Right lobe of liver (tissue), 6 donors: ENCODE measurements around the gene ITGA5. TPM values are rescaled to one million over a fixed set of nuclear protein-coding genes. Genes with fewer than 3 reads are reported as not detected.
A peak's percentile ranks its signal among the peaks of the same experiment; 100 is the strongest.

ENCODE experiments used
- ATAC-seq, 4 donors: fragments of 200-7000 bp; cut with Tn5 transposase; one replicate each; pipeline ENCODE4 v1.9.1; 2020; ENCODE audit warnings: mild to moderate bottlenecking in 4 of 4, moderate library complexity in 4 of 4
- DNase-seq, 3 donors: peaks; one replicate each; pipeline ENCODE4 v3.0.0-alpha.2; 2020
- H3K27ac ChIP-seq, 3 donors: fragments of 200-600 bp; one replicate each; pipeline ENCODE4 v1.8.0; 2022
- H3K27me3 ChIP-seq, 2 donors: fragments of 200-600 bp; one replicate each; pipeline ENCODE4 v1.8.0; 2022
- H3K36me3 ChIP-seq, 4 donors: fragments of 200-600 bp; sonication (generic) in 1 of 4; one replicate each; pipeline versions ENCODE4 v1.5.1 to v1.8.0; 2017 to 2022; ENCODE audit warnings: control low read depth in 1 of 4
- H3K4me1 ChIP-seq, 4 donors: fragments of 200-600 bp; sonication (generic) in 1 of 4; one replicate each; pipeline versions ENCODE4 v1.5.1 to v1.8.0; 2017 to 2022; ENCODE audit warnings: control low read depth in 1 of 4
- H3K4me3 ChIP-seq, 3 donors: fragments of 200-600 bp; one replicate each; pipeline ENCODE4 v1.8.0; 2022
- H3K9me3 ChIP-seq, 4 donors: fragments of 200-600 bp; sonication (generic) in 1 of 4; one replicate each; pipeline versions ENCODE4 v1.5.1 to v1.8.0; 2017 to 2022; ENCODE audit warnings: control low read depth in 1 of 4
- CTCF ChIP-seq, 4 donors: fragments of 200-600 bp in 3 of 4; fragments of 450-650 bp in 1 of 4; IDR thresholded peaks; one replicate each; pipeline versions ENCODE4 v1.5.1 to v1.8.0; 2016 to 2022; ENCODE audit warnings: antibody characterized with exemption in 4 of 4, mild to moderate bottlenecking in 2 of 4
- POLR2A ChIP-seq: fragments of 450-650 bp; IDR thresholded peaks from one replicate; pipeline ENCODE4 v1.6.1; 2017; ENCODE audit warnings: antibody characterized with exemption, mild to moderate bottlenecking
- WGBS: methylation state at CpG from one replicate; pipeline ENCODE4 v1.1.6; 2018; ENCODE audit warnings: low coverage, low lambda C conversion rate; ENCODE audit not compliant: insufficient coverage; ENCODE audit errors: missing lambda C conversion rate; 5-methylcytosine and 5-hydroxymethylcytosine counted together
- intact Hi-C, 2 donors: fragments of 100-400 bp; cut with DNase I; formaldehyde crosslinking; loops; one replicate each; pipeline versions ENCODE4 v1.11.2 to v1.14.1; 2022
- total RNA-seq, 6 experiments: library from RNA; depleted of rRNA in 2 of 6; stranded (reverse); fragments of >200 nt in 2 of 6; fragmentation: NEBNext Ultra II Directional in 3 of 6; extraction: Animal tissue kit (Norgen Biotek cat#: 25700) in 3 of 6; gene quantifications; one replicate each; pipeline versions ENCODE4 v1.1.0 to v1.2.4, GENCODE V29; 2016 to 2023
- donor health status: DM: no; HTN: yes; CAD: no.
- donor health status: DM: no; HTN: no; CAD: no.
- donor health status: DM: no; HTN: no; CAD: no.
- donor health status: DM: no; HTN: yes; CAD: no.
- donor health status: DM: no; HTN: yes; CAD: no.

ITGA5 gene
- total RNA-seq, 6 experiments from 2014 or later, result 31.2 to 75.6 (median 35.5) TPM

GRCh38 chr12:54360717-54361456, 58.2 kb downstream of the ITGA5 start:
- Histone ChIP-seq H3K36me3 (no peaks in the 10 kb centered on the region), H3K9me3 (no peaks in the 10 kb centered on the region), H3K4me3 (no peak overlapping the region), H3K27ac (no peak overlapping the region), H3K27me3 (no peaks in the 10 kb centered on the region), H3K4me1 (peaks cover 0 to 7% (median 0%) of the 10 kb centered on the region in 4 donors)
- TF ChIP-seq POLR2A (no peak), CTCF (IDR thresholded peaks at IDR 0.05) (peak; percentile 79 to 86 (median 82))
- intact Hi-C loops, result loop anchor here (5.0 to 10.0 kb wide), 4 partner anchors 66 to 136 kb away; no protein-coding TSS in a partner anchor
- DNase-seq (peak; percentile 79 to 86 (median 81)), ATAC-seq (peak; percentile 42 to 57 (median 50))
- WGBS, result 60% methylated on average over 16 of the region's 16 CpGs

- no peaks in the 10 kb centered on the region for H3K27me3 ChIP-seq
- TF ChIP-seq POLR2A, result no peak
- no peak for TF ChIP-seq CTCF (IDR thresholded peaks at IDR 0.05)
- H3K27ac ChIP-seq, result peak overlapping the region; percentile 82 to 87 (median 85)
- H3K4me1 ChIP-seq, result peaks cover 0 to 7% (median 0%) of the 10 kb centered on the region in 4 donors
- no peaks in the 10 kb centered on the region for H3K36me3 ChIP-seq
- DNase-seq (no peak), ATAC-seq (no peak)
- H3K4me3 ChIP-seq, result peak overlapping the region; percentile 36 to 64 (median 59)
- WGBS, result 34% methylated on average over 7 of the region's 9 CpGs
- H3K9me3 ChIP-seq, result no peaks in the 10 kb centered on the region
- intact Hi-C loops, result loop anchor here (5.0 to 10.0 kb wide), 4 partner anchors 65 to 135 kb away; no protein-coding TSS in a partner anchor
These were observed 59.2 kb downstream of the ITGA5 start for GRCh38 chr12:54359762-54360351.

- Histone ChIP-seq H3K36me3 (no peaks in the 10 kb centered on the region), H3K27me3 (no peaks in the 10 kb centered on the region), H3K4me3 (peak overlapping the region; percentile 59 to 64 (median 61)), H3K4me1 (peaks cover 0 to 10% (median 0%) of the 10 kb centered on the region in 4 donors), H3K9me3 (no peaks in the 10 kb centered on the region), H3K27ac (peak overlapping the region; percentile 82 to 87 (median 85))
- TF ChIP-seq CTCF (IDR thresholded peaks at IDR 0.05) (no peak), POLR2A (peak; percentile 38)
- 1% methylated on average over 38 of the region's 40 CpGs for WGBS
- intact Hi-C loops, result no loop called here
- DNase-seq, result peak; percentile 93 to 97 (median 96)
- peak; percentile 87 to 95 (median 93) for ATAC-seq
These were observed 59.9 kb downstream of the ITGA5 start for GRCh38 chr12:54358945-54359761.

GRCh38 chr12:54358191-54358944, 60.7 kb downstream of the ITGA5 start:
- Histone ChIP-seq H3K4me3 (peak overlapping the region; percentile 59 to 64 (median 61)), H3K9me3 (no peaks in the 10 kb centered on the region), H3K4me1 (peaks cover 0 to 16% (median 0%) of the 10 kb centered on the region in 4 donors), H3K27me3 (no peaks in the 10 kb centered on the region), H3K36me3 (no peaks in the 10 kb centered on the region), H3K27ac (peak overlapping the region; percentile 35 to 87 (median 64))
- intact Hi-C loops, result no loop called here
- no peak for ATAC-seq
- WGBS, result 10% methylated on average over 15 of the region's 15 CpGs
- TF ChIP-seq POLR2A (no peak), CTCF (IDR thresholded peaks at IDR 0.05) (no peak)
- DNase-seq, result no peak
